ENCODE results near the gene CHST9. TPM values are rescaled to one million over a fixed set of nuclear protein-coding genes. Genes with fewer than 3 reads are reported as not detected.

Gene CHST9
- total and polyA plus RNA-seq, 10 of the 15 experiments (the other 5 are each of a cell fraction or from before 2014, with no cell fraction given), result 0.34 TPM; not detected in 9

DNA sequence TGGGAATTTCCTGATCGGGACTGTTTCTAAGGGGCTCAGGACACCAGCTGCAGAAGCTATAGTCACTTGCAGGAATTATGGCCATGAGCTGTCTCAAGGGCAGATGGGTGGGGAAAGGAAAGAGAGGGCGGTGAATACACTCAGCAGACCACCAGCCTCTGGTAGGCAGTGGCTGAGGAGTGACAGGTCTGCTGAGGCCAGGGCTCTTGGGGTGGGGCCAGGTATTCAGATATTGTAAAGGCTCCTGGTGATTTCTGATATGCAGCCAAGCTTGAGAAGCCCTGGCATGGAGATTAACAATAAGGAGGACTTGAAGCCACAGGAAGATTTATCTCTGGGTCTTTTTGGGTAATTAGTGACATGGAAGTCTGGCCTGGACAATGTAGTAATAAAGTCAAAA lies 174.3 kb downstream of the CHST9 start (continued):
- no peak for TF ChIP-seq ELK1 (IDR thresholded peaks at IDR 0.05; ENCODE audit: low read depth, low read length)
- TF ChIP-seq ZBED1 (IDR thresholded peaks at IDR 0.05; ENCODE audit: borderline replicate concordance), result no peak
- no peak for TF ChIP-seq YY1 (IDR thresholded peaks at IDR 0.05; ENCODE audit: low read depth, low read length)
- TF ChIP-seq TAF1 (IDR thresholded peaks at IDR 0.05; ENCODE audit: borderline replicate concordance, low read depth, low read length), result no peak
- no peak for TF ChIP-seq POLR2AphosphoS5 (IDR thresholded peaks at IDR 0.05; ENCODE audit: low read length)
- TF ChIP-seq ZBTB11 (CRISPR knock-in tag; IDR thresholded peaks at IDR 0.05), result no peak
- no peak for TF ChIP-seq NFYB (IDR thresholded peaks at IDR 0.05; ENCODE audit: insufficient read depth, low read depth, low read length)
- TF ChIP-seq EP300 (IDR thresholded peaks at IDR 0.05; ENCODE audit: borderline replicate concordance in 1 of 2, control insufficient read depth in 1 of 2, low read depth in 2 of 2, low read length in 2 of 2), result no peak

DNA sequence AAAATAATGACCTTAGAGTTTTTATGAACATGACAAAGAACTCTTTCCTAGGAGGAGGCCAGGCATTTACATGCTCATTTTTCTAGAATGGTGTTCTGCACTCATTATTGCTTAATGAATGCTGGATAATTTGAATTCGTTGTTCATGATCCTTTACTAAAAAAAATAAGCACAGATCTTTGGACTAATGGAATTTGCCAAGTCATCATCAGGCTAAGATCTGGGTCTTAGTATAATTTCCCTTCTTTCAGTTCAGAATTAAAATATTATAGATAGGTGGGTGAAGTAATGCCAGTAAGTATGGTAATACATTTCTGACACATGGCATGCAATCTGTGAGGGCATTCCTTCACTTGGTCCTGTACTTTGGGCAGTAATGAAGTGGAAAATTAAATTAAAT lies 175.8 kb downstream of the CHST9 start:
- ATAC-seq (no peak), DNase-seq (ENCODE audit: low read depth, low spot score) (no peak), FAIRE-seq (no peak)
- Histone ChIP-seq H3K9me3 (replicated peaks; ENCODE audit: control insufficient read depth, insufficient read depth, low read length) (no peaks in the 10 kb centered on the region), H3K4me1 (ENCODE audit: control insufficient read depth, insufficient read depth, low read length) (no peaks in the 10 kb centered on the region), H3K27ac (ENCODE audit: control insufficient read depth, insufficient read depth) (no peak overlapping the region), H3K36me3 (ENCODE audit: control insufficient read depth in 2 of 2, insufficient read depth in 2 of 2, low read length in 1 of 2) (no peaks in the 10 kb centered on the region), H4K20me1 (ENCODE audit: control insufficient read depth, insufficient read depth) (no peaks in the 10 kb centered on the region), H3K4me3 (no peak overlapping the region), H3K27me3 (replicated peaks in 1 of 2; ENCODE audit: control insufficient read depth in 2 of 2, insufficient read depth in 2 of 2, low read length in 1 of 2) (0 out of 4 replicates have a peak, but pooled peaks cover 0 to 2% of the 10 kb centered on the region in 2 experiments), H3K4me2 (ENCODE audit: control insufficient read depth, insufficient read depth) (no peak overlapping the region), H3K79me2 (ENCODE audit: control insufficient read depth, insufficient read depth, low read length) (no peaks in the 10 kb centered on the region), H3K9ac (ENCODE audit: control insufficient read depth, insufficient read depth, low read length) (no peak overlapping the region), H2AFZ (ENCODE audit: control insufficient read depth, low read depth, low read length) (no peak overlapping the region)
- SMC1A ChIA-PET (ENCODE audit: uncharacterized antibody, unreplicated experiment), result no interaction called here
- POLR2A ChIA-PET, result no interaction called here
- CTCF ChIA-PET, result interaction anchor here (0.7 kb wide), 1 partner anchor 591 kb away, joined by 3 read pairs; no protein-coding TSS in a partner anchor
- intact Hi-C loops (cut with micrococcal nuclease; ENCODE audit: unreplicated experiment), result loop anchor here (10.0 kb wide), 2 partner anchors 384 to 704 kb away; no protein-coding TSS in a partner anchor
- WGBS (ENCODE audit: insufficient coverage, insufficient replicate concordance, low lambda C conversion rate, missing lambda C conversion rate), result 14% methylated on average over 1 of the region's 1 CpG
- in situ Hi-C loops (cut with MboI), result loop anchor here (5.0 kb wide), 2 partner anchors 207 to 588 kb away; no protein-coding TSS in a partner anchor
- no TSS peak for BruUV-seq (replicated peaks)
- RAD21 ChIA-PET (ENCODE audit: unreplicated experiment), result no interaction called here
- TF ChIP-seq TCF7 (IDR thresholded peaks at IDR 0.05; ENCODE audit: borderline replicate concordance) (no peak), SPI1 (IDR thresholded peaks at IDR 0.05; ENCODE audit: borderline replicate concordance, insufficient read depth, low read depth, low read length) (no peak), ASH2L (IDR thresholded peaks at IDR 0.05; ENCODE audit: borderline replicate concordance, low read depth) (no peak), ZNF24 (IDR thresholded peaks at IDR 0.05) (no peak), PAX8 (IDR thresholded peaks at IDR 0.05) (no peak)
- TF ChIP-seq, protein P1, sequence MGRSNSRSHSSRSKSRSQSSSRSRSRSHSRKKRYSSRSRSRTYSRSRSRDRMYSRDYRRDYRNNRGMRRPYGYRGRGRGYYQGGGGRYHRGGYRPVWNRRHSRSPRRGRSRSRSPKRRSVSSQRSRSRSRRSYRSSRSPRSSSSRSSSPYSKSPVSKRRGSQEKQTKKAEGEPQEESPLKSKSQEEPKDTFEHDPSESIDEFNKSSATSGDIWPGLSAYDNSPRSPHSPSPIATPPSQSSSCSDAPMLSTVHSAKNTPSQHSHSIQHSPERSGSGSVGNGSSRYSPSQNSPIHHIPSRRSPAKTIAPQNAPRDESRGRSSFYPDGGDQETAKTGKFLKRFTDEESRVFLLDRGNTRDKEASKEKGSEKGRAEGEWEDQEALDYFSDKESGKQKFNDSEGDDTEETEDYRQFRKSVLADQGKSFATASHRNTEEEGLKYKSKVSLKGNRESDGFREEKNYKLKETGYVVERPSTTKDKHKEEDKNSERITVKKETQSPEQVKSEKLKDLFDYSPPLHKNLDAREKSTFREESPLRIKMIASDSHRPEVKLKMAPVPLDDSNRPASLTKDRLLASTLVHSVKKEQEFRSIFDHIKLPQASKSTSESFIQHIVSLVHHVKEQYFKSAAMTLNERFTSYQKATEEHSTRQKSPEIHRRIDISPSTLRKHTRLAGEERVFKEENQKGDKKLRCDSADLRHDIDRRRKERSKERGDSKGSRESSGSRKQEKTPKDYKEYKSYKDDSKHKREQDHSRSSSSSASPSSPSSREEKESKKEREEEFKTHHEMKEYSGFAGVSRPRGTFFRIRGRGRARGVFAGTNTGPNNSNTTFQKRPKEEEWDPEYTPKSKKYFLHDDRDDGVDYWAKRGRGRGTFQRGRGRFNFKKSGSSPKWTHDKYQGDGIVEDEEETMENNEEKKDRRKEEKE (IDR thresholded peaks at IDR 0.05), result no peak

All from GM12878 (cell line).